SKM-1 (cell line): ENCODE measurements around the gene IFIT3.

Experiments
- DNase-seq: peaks from one replicate; lab custom pipeline; 2025; ENCODE audit not compliant: unreplicated experiment; lab: John Stamatoyannopoulos, UW

Gene IFIT3

DNA sequence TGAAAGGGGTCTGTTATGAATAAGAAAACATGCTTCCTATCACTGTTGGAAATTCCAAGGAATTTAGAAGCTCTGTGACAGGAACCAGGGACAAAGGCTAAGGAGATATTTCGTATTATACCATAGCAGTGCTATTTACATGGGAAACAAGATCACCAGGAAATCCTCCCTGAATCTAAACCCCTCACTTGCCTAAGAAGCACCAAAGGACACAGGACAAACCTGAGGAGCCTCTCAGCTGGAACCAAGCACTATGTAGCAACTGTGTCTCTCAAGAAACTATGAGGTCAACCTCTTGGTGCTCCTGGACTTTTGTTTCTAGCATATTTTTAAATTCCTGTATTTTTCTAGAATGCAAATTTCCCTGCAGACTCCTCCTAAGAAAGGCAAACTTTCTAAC, 29.3 kb downstream of the IFIT3 start:
- no peak for DNase-seq

DNA sequence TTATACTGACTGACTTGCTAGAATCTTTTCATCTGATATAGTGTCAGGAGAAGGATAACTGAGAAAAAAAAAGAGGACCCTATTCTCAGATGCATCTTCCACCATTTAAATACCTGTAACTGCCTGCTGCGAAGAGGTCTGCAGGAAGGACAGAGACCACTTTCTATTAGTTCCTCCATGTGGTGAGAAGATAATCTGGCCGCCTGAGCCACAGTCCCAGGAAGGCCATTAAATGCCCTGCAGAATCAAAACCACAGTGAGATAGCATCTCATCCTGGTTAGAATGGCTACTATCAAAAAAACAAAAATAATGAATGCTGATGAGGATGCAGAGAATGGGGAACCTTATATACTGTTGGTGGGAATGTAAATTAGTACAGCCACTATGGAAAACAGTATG, 30.2 kb downstream of the IFIT3 start:
- no peak for DNase-seq

DNA sequence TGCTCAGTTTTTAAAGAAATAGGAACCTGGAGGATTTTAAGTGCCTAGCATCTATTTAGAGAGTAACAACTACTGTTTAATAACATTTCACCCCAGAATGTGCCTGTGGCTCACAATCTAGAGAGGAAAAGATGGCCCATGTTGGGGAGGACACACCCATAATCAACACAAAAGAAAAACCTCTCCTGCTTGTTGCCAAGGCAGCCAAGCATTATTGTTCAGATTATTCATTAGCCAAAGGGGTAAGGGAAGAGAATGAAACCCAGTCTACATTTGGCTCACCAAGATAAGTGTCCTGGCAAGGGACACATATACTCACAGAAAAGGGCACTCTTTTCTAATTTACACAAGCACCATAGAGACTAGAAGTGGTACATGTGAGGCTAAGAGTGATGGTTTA, 32.4 kb downstream of the IFIT3 start:
- DNase-seq = no peak

DNA sequence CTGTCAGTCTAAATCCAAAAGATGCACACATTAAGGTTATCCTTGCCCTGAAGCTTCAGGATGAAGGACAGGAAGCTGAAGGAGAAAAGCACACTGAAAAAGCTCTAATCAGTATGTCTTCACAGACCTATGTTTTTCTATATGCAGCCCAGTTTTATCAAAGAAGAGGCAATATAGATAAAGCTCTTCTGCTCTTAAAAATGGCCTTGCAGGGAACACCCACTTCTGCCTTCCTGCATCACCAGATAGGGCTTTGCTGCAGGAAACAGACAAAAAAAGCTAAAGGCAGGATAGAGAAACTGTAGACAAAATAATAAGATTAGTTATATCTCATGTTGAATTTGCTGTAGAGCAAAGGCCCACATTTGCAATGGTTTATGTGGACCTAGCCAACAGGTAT, 35.1 kb downstream of the IFIT3 start:
- no peak for DNase-seq

DNA sequence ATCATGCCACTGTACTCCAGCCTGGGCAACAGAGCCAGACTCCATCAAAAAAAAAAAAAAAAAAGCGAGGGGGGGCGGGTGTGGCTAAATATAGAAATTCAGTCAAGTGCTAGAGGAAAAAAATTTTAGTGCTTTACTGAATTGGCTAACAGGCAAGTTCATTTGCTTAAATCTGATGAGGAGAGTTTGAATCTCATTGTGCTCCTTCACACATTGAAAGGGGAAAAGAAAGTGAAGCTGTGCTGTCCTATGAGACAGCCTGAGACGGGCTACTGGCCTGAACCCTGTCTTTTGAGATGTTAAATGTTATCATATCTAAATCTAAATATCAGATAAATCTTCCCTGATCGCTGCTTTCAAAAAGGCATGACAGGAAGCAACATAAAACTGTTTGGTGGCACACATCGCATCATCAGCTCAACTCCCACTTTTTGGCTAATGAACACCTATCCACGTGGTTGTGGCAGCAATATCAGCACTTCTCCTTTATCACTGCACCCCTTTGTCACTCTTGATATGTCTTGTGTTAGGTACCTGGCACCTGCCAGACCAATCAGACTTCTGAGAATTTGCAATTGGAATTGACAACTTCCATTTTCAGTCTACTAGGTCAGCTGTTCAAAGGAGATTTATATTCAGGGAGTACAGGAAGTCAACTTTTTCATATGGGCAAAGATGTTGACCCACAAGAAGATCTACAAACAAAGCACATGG, 36.1 kb downstream of the IFIT3 start:
- no peak for DNase-seq

DNA sequence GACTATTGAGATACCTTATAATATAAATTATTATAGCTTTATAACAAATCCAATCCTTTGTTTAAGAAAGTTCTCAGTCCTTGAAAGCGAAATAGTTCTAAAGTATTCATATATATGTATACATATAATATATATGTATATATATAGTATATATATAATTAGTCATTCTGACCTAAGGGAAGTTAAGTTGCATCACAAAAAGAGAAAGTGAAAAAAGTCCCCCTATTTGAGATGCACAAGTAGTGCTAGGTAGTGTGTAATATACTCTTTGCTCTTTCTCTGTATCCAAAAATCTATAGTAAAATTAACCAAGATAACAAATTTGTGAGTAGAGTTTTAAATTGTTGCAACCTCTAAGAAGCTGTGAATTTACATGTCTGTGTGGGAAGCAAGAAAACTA, 36.7 kb downstream of the IFIT3 start:
- no peak for DNase-seq

DNA sequence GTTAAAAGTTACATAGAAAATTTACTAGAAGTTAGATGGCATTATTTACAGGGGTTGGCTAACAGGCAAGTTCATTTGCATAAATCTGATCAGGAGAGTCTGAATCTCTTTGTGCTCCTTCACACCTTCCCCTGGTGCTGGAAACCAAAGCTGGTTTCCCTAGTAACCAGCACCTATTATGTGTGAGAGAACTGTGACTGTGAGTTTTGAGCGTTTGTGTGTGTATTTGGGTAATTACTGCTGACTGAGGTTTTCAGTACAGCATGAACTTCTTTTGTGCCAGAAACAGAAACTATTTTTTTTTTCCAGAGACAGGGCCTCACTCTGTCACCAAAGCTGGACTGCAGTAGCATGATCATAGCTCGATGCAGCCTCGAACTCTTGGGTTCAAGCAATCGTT, 39.7 kb downstream of the IFIT3 start:
- DNase-seq = no peak

DNA sequence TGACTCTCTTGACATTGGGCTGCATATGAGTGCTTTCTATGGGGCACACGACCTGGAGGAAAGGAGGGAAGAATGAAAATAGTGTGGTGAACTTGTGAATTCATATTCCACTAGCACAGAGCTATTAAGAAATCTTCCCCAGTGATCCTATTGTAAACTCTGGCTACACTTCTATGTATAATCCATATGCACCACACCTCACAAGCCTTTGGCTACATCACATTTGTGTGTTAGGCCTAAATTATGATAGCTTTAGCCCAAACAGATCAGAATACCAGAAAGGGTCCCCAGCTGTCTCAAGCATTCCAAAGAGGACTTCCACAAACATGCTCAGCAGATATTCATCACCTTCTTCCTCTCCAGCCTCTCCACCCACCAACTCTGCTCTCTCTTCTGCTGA, 40.3 kb downstream of the IFIT3 start:
- no peak for DNase-seq

DNA sequence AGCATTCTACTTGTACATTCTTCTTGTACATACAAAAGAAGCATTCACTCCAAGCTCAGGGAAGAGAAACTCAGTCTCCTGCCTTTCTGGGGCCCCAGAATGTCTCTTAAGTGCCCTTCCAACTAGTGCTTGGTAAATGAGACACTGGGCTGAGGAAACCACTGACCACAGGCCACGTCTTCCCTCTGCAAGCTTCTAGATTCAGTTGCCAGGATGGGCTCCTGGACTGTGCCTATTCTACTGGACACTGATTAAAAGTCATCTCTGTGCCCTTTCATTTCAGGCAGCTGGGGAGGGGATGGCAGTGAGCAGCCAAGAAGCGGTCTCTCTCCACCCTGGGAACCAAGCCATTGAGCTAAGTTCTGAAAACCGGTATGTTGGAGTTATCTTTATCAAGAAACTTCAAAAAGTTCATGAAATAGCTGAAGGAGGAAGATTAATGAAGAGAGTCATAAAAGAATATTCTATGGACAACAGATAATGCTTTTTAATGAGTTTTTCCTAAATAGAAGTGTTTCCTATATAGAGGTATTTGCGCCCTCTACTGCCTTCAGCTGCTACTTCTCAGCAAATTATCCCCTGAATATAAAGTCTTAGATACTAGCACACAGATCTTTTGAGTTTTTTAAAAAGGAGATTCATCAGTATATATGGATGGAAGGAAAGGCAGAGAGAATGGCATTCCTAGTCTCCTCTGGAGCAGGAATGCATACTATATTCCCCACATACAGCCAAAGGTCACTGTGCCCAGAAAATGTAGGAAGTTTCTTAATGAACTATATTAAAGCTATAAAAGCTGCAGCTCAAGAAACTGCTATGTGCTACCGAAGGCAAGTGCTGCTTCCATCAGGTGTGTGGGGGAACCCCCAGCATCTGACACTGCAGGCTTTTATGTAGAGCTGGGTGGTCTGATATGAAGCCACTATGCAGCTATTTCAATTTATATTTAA, 41.6 kb downstream of the IFIT3 start:
- DNase-seq = no peak

DNA sequence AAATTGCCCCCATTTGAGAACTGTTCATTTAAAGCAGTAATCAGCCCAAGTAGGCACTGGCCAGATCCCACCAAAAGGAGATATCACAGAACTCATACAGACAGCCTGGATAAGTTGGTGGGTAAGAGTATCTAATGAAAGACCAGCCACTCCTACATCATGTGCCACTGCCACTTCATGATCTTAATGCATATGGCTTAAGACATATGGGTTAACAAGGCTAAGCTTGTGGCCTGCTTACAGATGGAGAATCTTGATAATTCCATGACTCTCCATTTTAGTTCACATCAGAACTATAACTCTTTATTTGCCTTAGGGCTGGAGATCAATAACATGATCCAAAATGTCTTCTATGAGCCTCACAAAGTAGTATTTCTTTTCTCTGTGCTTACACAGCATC, 43.3 kb downstream of the IFIT3 start:
- DNase-seq = no peak

DNA sequence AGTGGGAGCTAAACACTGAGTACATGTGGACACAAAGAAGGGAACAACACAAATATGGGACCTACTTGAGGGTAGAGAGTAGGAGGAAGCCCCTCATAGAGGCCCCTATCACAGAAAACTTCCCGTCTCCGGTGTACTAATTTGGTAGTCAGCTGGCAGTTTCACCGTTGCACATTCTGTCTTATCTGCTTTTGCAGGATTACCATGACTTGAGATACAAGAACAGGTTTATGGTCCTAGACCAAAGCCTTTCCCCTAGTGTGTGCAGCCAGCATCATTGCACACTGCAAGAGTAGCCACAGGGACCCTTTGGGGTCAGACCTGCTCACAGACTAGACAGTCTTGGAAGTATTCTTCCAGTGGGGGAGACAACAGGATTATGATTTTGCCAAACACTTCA, 44.2 kb downstream of the IFIT3 start:
- no peak for DNase-seq

DNA sequence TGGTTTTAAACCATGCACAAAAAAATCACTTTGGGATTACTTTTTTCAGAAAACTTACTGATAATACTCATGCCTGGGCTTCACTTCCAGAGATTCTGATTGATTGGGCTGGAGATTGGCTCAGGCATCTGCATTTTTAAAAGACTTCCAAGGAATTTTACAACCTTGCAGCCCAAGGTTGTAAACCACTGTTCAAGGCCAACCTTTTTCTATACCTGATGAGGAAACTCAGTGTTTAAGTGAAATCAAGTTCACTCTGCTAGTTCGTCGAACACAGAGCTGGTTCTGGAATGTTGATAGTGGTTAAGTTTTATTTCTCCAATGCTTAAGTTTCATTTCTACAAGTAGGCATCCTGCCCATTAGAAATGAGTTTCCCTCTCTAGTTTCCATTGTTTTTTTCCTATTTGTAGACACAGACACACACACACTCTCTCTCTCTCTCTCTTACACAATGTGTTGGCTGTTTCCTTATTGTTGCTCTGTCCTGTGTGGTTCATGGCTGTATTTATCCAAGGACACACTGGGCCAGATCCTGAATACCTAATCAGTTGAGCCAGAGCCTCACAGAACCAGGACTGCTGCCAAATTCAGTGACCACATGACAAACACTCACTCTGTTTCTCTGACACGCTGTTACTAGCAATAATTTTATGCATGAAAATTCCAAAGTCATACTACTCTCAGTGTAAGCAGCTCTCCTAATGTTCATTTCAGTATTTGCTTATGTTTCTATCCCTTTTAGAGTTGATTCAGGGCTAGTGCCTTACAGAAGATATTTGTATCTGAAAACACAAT, 46.3 kb downstream of the IFIT3 start:
- no peak for DNase-seq

DNA sequence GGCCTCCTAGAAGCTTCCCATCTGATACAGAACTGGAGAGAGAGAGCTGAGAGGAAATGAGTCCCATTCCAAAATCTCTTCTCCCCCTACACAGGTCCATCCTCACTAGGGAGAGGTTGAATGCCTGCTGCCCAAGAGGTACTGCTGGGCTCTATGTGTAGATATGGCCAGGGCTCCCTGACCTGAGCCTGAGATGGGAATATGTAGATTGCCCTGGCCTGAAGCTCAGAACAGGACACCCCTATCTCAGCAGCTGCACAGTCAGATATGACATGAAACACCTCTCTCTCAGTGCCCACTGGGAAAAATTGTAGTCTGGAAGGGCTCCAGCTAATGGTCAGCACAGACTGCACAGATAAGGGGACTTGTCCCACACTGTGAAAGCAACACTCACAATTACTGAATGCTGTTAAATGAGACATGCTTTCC, 46.9 kb downstream of the IFIT3 start:
- DNase-seq = no peak

DNA sequence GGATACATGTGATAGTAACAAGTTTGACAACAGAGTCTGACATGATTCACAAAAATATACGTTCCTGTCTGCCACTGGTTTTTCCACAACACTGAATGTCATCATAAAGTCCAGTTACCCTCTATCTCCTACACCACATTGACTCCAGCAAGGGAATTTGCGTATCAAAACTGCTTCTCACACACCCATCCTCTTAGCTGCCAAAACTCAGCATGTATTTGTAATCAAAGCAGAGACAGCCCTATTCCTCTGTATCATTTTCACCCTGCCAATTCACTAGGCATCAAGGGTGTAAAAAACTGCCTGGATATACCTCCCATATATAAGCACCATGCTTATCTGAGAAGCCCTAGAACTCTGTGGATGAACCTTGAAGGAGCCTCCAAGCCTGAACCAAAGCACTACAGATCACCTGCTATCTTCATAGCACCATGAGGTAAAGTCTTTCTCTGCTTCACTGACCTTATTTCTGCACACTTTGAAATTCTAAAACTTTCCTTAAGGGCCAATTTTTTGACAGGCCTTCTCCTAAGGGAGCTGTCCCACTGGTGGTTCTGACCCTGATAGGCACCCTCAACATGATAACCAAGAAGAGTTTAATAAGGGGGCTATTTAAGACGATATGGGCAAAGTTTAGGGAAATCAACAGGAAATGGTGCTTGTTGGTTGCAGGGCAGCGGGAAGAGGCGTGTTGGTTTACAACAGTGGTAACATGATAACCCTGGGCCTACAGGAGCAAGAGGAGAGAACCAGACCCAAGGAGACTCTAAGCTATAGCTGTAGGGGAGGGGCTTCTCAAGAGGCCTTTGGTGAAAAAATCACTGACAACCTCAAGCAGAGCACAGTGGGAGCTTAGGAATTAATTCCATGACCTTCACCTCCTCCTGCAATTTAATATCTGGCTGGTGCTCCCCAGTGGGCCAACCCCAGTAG, 50.2 kb downstream of the IFIT3 start, which contains the start of gene IFIT1B:
IFIT1B (plus strand) TSS at position 352 of the 933 bp plus-strand sequence; CDS start at position 432, 80 bp downstream.
- no peak for DNase-seq

DNA sequence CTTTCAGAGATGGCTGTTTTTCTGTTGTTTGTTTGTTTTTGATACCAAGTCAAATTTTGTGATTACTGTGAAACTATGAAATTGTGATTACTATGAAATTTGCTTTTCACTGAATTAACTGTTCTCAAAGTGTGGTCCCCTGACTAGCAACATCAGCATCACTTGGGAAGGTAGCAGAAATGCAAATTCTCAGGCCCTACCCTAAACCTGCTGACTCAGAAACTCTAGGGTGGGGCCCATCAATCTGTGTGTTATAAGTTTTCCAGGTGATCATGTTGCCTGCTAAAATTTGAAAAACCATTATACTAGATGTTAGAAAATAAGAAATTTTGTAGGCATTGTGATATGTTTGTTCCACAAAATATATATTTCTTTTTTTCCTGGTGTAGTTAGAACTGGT, 51.3 kb downstream of the IFIT3 start:
- DNase-seq = no peak

DNA sequence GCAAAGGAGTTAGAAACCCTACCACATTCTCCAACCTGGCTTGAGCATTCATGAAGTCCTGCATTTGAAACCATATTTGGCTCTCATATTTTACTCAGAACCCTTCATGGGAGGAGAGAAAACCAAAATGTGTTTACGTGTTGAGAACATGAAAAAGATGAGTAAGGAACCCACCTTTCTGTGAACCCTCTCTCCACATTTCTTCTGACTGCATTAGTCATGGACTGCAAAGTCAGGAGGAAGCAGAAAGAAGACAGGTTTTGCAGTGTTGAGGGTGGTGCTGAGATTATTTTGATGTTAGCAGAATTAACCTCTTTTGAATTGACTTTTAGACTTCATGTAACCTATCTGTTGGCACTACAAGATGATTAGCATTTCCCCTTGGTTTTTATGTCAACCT, 55.0 kb downstream of the IFIT3 start:
- no peak for DNase-seq

DNA sequence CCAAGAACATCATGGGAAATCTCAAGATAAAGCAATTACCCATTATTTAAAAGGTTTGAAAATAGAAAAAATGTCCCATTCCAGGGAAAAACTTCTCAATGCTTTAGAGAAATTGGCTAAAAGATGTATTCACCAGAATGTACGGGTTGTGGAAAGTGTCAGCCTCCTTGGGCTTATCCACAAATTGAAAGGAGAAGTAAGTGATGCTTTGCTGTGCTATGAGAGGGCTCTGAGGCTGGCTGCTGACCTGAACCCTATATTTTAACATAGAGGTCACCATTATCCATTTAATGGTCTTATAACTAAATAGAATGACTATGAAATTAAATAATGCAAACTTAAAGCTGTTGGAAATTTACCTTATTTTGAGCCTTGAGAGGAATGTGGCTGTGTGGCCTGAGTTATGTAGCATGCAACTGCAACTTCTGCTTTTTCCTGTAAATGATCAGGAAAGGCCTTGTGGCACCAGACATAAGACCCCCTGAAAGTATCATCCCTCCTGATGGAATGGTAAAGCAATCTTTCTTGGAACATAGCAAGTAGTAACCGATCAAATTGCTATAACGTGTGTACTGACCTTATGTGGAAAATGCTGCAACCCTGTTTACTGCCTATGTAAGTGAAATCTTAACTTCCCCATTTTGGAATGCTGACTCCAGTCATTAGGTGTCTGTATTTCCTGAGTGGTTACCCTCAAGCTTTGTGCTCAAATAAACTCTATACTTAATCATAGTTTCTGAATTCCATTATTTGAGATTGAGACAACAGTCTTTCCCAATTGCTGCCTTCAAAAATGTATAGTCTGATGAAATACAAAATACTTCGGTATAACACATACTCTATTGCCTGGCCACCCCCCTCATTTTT, 56.9 kb downstream of the IFIT3 start:
- DNase-seq = peak; percentile 78

DNA sequence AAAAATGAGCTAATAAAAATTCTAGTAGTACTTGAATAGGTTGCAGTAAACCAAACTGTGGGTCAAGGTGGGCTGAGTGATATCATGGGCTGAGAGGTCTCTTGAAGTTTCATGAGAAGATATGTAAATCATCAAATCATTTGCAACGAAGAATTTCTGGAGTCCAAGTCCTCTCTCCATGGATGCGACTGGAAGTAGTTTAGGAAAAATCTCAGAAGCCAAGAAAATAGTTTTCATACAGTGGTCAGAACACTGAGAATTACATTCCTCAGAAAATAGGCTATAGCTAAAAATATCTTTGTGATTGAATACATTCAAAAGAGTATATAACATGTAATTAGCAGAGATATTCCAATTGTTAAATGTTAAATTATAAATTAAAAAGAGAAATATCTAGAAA, 61.0 kb downstream of the IFIT3 start:
- DNase-seq = no peak

DNA sequence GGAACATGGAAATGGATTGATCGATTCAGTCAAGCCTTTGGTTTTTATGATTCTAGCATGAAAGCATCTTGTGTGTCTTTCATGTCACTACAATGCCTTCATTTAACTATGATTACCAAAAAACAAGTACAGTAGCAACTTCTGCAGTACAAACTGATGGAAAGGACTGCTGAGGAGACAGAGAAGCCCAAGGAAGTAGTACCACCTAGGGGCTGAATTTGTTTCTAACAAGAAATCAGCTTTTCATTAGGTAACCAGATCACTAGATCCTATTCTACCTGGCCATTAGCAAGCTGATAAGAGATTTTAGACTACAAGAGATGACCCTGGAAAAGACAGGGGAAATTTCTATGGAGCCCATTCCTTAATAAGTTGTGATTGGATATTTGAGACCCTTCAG, 61.5 kb downstream of the IFIT3 start:
- DNase-seq = no peak
